HG03520 (cell line): ENCODE measurements around the gene MAPK4.

Experiments used
- ATAC-seq: cut with Tn5 transposase; IDR thresholded peaks from one replicate; pipeline ENCODE4 v1.9.1; 2021; ENCODE audit warnings: mild to moderate bottlenecking, moderate library complexity; ENCODE audit not compliant: unreplicated experiment

The MAPK4 gene

GRCh38 chr18:50651334-50651733, 91.4 kb downstream of the MAPK4 start:
- no peak for ATAC-seq

- no peak for ATAC-seq
Measured at GRCh38 chr18:50653402-50654093, 93.7 kb downstream of the MAPK4 start.

- ATAC-seq = no peak
Measured at GRCh38 chr18:50654211-50654610, 94.3 kb downstream of the MAPK4 start.

- no peak for ATAC-seq
Measured at GRCh38 chr18:50654658-50655550, 95.0 kb downstream of the MAPK4 start.

- no peak for ATAC-seq
Measured at GRCh38 chr18:50656396-50656795, 96.5 kb downstream of the MAPK4 start.

GRCh38 chr18:50656841-50657470, 97.1 kb downstream of the MAPK4 start:
- no peak for ATAC-seq

- ATAC-seq = no peak
Measured at GRCh38 chr18:50658601-50659000, 98.7 kb downstream of the MAPK4 start.

GRCh38 chr18:50659091-50660003, 99.5 kb downstream of the MAPK4 start:
- ATAC-seq = no peak

GRCh38 chr18:50661013-50661412, 101.1 kb downstream of the MAPK4 start:
- no peak for ATAC-seq

GRCh38 chr18:50662177-50662576, 102.3 kb downstream of the MAPK4 start:
- ATAC-seq = no peak

GRCh38 chr18:50662775-50663383, 103.0 kb downstream of the MAPK4 start:
- no peak for ATAC-seq

- no peak for ATAC-seq
Measured at GRCh38 chr18:50663626-50664441, 103.9 kb downstream of the MAPK4 start.

GRCh38 chr18:50665015-50665414, 105.1 kb downstream of the MAPK4 start:
- no peak for ATAC-seq

- ATAC-seq = no peak
Measured at GRCh38 chr18:50665519-50665918, 105.6 kb downstream of the MAPK4 start.

- no peak for ATAC-seq
Measured at GRCh38 chr18:50666536-50666935, 106.6 kb downstream of the MAPK4 start.

- no peak for ATAC-seq
Measured at GRCh38 chr18:50671376-50671775, 111.5 kb downstream of the MAPK4 start.

- no peak for ATAC-seq
Measured at GRCh38 chr18:50674307-50674980, 114.6 kb downstream of the MAPK4 start.

- no peak for ATAC-seq
Measured at GRCh38 chr18:50675043-50675442, 115.2 kb downstream of the MAPK4 start.

GRCh38 chr18:50678651-50679050, 118.8 kb downstream of the MAPK4 start:
- ATAC-seq = no peak
